HUES48 (cell line): ENCODE data around the gene PPRC1.

ENCODE experiments used
- H3K27ac ChIP-seq: one replicate; pipeline ENCODE4 v1.7.0; 2013; ENCODE audit warnings: low read depth, low read length, inconsistent platforms
- H3K27me3 ChIP-seq: 2 replicates; pipeline ENCODE4 v1.6.1; 2013; ENCODE audit warnings: mild to moderate bottlenecking, low read length; ENCODE audit not compliant: control insufficient read depth, insufficient read depth
- H3K36me3 ChIP-seq: 2 replicates; pipeline ENCODE4 v1.6.1; 2013; ENCODE audit warnings: low read length; ENCODE audit not compliant: control insufficient read depth, insufficient read depth
- H3K4me1 ChIP-seq: 2 replicates; pipeline ENCODE4 v1.6.1; 2013; ENCODE audit warnings: mild to moderate bottlenecking, low read length; ENCODE audit not compliant: control insufficient read depth, insufficient read depth
- H3K4me3 ChIP-seq: 2 replicates; pipeline ENCODE4 v1.5.1; 2013; ENCODE audit warnings: mild to moderate bottlenecking, low read depth, low read length
- H3K9ac ChIP-seq: 2 replicates; pipeline ENCODE4 v1.6.1; 2013; ENCODE audit warnings: mild to moderate bottlenecking, low read depth, low read length, moderate library complexity
- H3K9me3 ChIP-seq: 2 replicates; pipeline ENCODE4 v1.6.1; 2013; ENCODE audit warnings: low read length; ENCODE audit not compliant: control insufficient read depth, insufficient read depth

The PPRC1 gene

DNA sequence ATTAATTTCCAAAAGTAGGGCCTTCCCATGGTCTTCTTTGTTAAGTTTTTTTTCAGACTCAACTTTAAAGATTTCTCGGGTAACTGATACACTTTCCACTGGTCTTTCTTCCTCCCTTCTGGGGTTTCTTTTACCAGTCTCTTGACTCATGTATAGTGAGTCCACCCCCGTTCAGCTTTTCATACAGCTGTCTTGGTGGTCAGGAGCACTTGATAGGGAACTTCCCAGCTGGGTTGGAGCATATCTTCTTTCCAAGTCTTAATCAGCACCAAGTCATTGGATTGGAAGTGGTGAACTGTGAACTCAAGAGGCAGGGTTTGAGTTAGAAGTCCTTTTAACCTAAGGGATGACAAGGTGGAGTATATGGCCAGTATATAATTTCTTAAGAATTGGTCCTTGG, 64.1 kb downstream of the PPRC1 start:
- H3K36me3 ChIP-seq: no peaks in the 10 kb centered on the region
- H3K4me3 ChIP-seq: no peak overlapping the region
- no peak overlapping the region for H3K27ac ChIP-seq
- H3K27me3 ChIP-seq: no peaks in the 10 kb centered on the region
- peaks cover 15% of the 10 kb centered on the region for H3K9me3 ChIP-seq
- no peak overlapping the region for H3K9ac ChIP-seq
- no peaks in the 10 kb centered on the region for H3K4me1 ChIP-seq

DNA sequence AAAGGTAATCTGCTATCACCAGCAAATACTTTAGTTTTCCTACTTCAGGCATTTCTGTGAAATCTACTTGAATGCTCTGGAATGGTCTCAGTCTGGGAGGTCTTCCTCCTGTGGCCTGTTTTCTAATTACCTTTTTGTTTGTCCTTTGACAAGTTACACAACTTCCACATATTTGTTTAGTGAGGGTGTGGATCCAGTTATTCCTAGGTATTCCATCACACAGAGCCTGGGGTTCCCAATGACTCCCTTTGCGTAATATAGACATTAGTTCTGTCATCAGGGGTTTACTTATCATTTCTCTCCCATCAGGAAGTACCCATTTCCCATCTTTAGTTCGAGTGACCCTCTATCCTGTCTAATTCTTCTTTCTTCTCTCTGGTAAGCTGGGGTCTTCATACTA, 65.2 kb downstream of the PPRC1 start:
- H3K4me3 ChIP-seq: no peak overlapping the region
- H3K4me1 ChIP-seq: no peaks in the 10 kb centered on the region
- H3K9ac ChIP-seq: no peak overlapping the region
- no peaks in the 10 kb centered on the region for H3K27me3 ChIP-seq
- no peak overlapping the region for H3K27ac ChIP-seq
- H3K9me3 ChIP-seq: peaks cover 17% of the 10 kb centered on the region
- no peaks in the 10 kb centered on the region for H3K36me3 ChIP-seq
